HT-29 (cell line): ENCODE measurements around the gene CLVS2. TPM values are rescaled to one million over a fixed set of nuclear protein-coding genes. Genes with fewer than 3 reads are reported as not detected.

Experiments
- DNase-seq: peaks from one replicate; pipeline ENCODE4 v3.0.0-alpha.2; 2015; ENCODE audit warnings: low spot score
- total RNA-seq: library from RNA; depleted of rRNA; stranded (reverse); fragments of >200 nt; shearing (Covaris generic); gene quantifications from 2 replicates; pipeline ENCODE4 v1.2.3, GENCODE V29; 2014

The CLVS2 gene
- total RNA-seq, 1 experiment from 2014 or later, result not detected

GRCh38 chr6:123024976-123025375 lies 28.9 kb downstream of the CLVS2 start:
- no peak for DNase-seq

DNA sequence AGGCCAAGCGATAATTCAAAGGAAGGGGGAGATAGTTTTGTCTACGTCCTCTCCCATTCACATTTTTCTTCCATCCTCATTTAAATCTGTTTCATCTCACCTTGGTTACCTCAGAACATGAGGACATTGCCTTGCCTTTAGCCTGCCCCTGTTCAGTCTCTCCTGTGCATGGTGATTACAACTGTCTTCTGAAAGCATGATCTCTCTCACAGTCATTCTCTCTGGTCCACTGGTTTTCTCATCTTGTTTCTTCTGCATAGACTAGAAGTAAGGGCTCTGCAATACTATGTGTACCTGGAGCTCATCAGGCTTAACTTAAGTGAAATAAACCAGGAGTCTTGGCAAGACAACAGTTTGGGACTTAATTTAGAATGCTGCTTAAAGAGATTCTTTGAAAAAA lies 31.4 kb downstream of the CLVS2 start:
- no peak for DNase-seq

DNA sequence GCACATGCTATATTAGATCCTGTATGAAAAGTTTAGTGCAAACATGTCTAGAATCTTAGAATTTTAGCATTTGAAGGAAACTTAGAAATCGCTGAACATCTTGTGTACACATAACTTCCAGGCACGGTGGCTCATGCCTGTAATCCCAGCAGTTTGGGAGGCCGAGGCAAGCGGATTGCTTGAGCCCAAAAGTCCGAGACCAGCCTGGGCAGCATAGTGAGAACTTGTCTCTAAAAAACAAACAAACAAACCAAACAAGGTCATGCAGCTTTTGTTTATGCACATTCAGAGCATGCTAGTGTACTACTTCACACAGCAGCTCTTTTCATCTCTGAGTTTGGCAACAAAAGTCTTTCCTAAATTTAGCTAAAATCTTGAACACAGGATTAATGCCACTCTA lies 32.2 kb downstream of the CLVS2 start:
- DNase-seq, result no peak

DNA sequence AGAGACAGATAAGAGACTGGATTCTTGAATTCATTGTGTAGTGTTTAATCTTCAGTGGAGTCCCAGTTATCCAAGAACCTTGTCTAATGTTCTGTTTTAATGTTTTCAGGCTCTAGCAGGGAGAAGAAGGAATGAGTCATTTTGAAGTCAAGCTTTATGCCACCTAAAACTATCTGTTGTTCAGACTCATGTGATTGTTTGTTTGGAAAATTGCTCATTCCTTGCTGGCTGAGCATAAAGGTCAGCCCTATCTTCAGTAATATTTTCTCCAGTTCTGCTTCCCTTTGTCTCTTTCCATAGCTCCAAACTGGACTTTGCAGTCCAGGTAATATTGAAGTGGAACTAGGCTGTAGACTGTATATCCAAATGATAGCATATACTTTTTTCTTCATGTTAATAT lies 34.2 kb downstream of the CLVS2 start:
- no peak for DNase-seq

- DNase-seq, result no peak
Observed at GRCh38 chr6:123036648-123037047, 40.6 kb downstream of the CLVS2 start.

- DNase-seq, result no peak
Observed at GRCh38 chr6:123039431-123039830, 43.4 kb downstream of the CLVS2 start.

- no peak for DNase-seq
Observed at GRCh38 chr6:123042401-123042800, 46.4 kb downstream of the CLVS2 start.

DNA sequence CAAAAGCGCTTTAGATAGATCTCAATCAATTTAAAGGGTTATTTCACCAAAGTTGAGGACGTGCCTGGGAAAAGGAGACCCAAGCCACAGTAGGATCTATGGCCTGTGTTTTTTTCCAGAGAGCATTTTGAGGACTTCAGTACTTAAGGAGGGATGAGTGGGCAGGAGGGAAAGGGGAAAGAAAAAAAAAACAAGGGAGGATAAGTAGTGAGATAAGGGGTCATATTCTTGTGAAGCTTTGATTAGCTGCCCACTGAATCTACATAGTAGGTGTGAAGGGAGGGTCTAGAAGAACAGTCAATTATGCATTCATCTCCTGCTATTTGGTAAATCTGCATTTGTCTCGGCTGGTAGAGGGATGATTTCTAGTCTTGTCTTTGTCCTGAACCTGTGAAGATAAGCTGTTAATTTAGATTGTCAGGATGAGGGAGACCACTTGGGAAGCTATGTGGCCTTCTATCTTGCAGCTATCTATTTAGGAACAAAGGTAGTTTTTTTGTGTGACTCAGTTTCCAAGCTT lies 48.4 kb downstream of the CLVS2 start:
- no peak for DNase-seq

DNA sequence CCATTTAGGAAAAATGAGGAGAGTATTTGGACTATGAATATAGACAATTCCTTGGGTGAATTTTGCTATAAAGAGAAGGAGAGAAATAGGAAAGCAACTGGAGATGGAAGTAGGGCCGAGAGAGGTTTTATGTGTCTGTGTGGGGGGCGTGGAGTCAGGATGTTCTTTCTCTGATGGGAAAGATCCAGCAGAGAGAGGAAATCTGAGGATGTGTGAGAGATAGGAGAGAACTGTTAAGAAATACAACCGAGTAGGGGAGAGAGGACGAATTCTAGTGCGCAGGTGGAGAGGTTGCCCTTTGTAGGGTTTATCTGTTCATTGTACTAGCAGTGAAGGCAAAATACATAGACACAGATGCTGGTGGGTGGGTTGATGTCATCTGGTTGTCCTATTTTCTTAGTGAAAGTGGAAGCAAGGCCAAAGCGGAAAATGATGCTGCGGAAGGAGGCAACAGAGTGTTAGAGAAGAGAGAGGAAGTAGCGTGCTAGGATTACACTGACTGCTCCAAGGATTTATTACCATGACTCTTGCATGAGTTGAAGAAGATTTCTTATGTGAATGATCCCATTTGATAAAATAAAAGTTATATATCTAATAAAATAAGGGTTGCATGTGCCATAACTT lies 57.7 kb downstream of the CLVS2 start:
- DNase-seq, result no peak

DNA sequence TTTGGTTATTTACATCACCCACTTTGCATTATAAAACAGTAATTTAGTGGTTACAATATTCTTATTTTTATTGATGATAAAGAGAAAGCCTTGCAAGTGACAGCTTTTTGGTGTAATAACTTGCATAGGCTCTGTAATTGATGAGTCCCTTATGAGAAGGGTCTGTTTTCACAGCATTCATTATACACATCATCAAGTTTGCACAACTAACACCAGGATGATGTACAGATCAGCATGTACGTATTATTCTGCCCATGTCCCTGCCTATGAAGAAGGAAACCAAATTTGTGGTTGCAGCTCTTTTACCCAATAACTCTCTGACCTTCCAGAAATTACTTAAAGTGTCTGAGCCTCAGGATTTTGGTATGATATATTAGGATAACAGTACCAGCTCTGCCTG lies 59.2 kb downstream of the CLVS2 start:
- no peak for DNase-seq

- DNase-seq, result no peak
Observed at GRCh38 chr6:123062670-123063069, 66.6 kb downstream of the CLVS2 start.

DNA sequence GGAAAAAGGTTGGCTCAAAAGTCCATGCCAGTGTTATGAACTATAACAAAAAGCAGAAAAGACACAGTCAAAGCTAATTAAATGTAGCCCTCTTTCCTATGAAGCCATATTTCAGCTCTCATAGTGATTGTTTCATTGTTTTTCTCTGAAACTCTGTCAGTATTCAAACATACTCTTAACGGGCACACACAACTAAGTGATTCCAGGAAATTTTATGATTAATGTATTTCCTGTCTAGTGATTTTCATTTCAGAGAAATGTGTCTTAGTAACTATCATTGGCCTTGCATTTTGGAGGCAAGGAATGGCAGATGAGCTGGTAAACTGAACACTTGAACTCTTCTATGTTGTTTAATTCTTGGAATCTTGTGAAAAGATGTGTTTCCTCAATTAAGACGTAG lies 68.0 kb downstream of the CLVS2 start:
- DNase-seq, result no peak

- DNase-seq, result no peak
Observed at GRCh38 chr6:123074616-123075015, 78.6 kb downstream of the CLVS2 start.

GRCh38 chr6:123085403-123085802 lies 89.4 kb downstream of the CLVS2 start:
- no peak for DNase-seq

DNA sequence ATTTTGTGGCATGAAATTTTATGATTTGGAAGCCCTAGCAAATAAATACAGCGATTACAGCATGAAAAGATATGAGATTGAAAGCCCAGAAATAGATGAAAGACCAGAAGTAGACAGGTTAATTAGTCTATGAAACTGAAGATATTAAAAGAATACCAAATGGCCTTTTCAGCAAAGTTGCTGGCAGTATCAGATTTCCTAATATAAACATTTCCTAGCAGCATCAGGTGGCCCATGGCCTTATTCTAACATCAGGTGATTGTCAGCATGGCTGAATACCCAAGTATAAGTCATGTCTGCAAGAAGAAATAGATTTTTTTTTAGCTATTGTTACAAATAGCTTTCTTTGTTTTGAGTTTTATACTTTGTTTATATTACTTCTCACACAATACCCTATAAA lies 93.2 kb downstream of the CLVS2 start:
- DNase-seq, result no peak

- peak; percentile 3 for DNase-seq
Observed at GRCh38 chr6:123091091-123091895, 95.3 kb downstream of the CLVS2 start.

- no peak for DNase-seq
Observed at GRCh38 chr6:123091896-123092271, 95.8 kb downstream of the CLVS2 start.

DNA sequence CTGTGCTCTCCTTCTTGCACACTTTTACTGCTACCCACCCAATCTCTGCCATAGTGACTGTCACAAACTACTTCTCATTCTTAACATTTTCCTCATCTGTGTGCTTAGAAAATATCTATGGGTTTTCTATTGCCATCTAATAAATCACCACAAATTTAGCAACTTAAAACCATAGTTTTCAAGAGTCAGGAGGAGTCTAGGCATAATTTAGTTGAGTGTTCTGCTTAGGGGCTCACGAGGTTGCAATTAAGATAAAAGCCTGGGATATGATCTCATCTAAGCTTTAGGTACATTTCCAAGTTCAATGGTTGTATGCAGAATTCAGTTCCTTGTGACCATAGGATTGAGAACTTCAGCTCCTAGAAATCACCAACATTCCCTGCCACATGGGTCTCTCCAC lies 98.8 kb downstream of the CLVS2 start:
- DNase-seq, result no peak

- no peak for DNase-seq
Observed at GRCh38 chr6:123105561-123105960, 109.5 kb downstream of the CLVS2 start.

- DNase-seq, result no peak
Observed at GRCh38 chr6:123116370-123116769, 120.3 kb downstream of the CLVS2 start.

GRCh38 chr6:123117145-123117908 lies 121.3 kb downstream of the CLVS2 start:
- no peak for DNase-seq

DNA sequence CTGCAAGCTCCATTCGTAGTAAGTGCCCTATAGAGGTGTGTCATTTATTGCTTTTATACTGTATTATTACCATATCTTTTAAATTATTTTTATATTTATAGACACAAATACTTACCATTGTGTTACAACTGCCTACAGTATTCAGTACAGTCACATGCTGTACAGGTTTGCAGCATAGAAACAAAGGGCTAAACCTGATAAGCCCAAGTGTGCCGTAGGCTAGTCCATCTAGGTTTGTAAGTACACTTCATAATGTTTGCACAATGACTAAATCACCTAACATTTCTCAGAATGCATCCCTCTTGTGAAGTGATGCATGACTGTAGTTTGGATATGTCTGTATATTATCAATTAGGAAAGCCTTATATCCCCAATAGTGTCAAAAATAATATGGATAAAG lies 122.8 kb downstream of the CLVS2 start:
- no peak for DNase-seq
